ENCODE measurements around the gene FHOD3.
"Not testable (repeated sequence)": the region's sequence is repeated elsewhere in the genome, so short reads cannot be mapped to it uniquely, and the experiment has no call there.

Gene FHOD3

GRCh38 chr18:36352384-36352783 is 54.9 kb downstream of the FHOD3 start:
- DNase-seq, result no peak

GRCh38 chr18:36354989-36355388 is 57.5 kb downstream of the FHOD3 start:
- DNase-seq, result no peak

GRCh38 chr18:36355511-36355910 is 58.0 kb downstream of the FHOD3 start:
- no peak for DNase-seq

GRCh38 chr18:36356741-36357140 is 59.2 kb downstream of the FHOD3 start:
- not testable (repeated sequence) for DNase-seq

- no peak for DNase-seq
These were observed 60.6 kb downstream of the FHOD3 start for GRCh38 chr18:36358141-36358540.

- no peak for DNase-seq
These were observed 62.9 kb downstream of the FHOD3 start for GRCh38 chr18:36360256-36360909.

- no peak for DNase-seq
These were observed 67.6 kb downstream of the FHOD3 start for GRCh38 chr18:36364911-36365624.

- DNase-seq, result no peak
These were observed 68.6 kb downstream of the FHOD3 start for GRCh38 chr18:36365836-36366775.

- DNase-seq, result no peak
These were observed 69.7 kb downstream of the FHOD3 start for GRCh38 chr18:36366994-36367839.

- no peak for DNase-seq
These were observed 71.4 kb downstream of the FHOD3 start for GRCh38 chr18:36368889-36369288.

GRCh38 chr18:36372903-36373311 is 75.4 kb downstream of the FHOD3 start:
- DNase-seq, result no peak

GRCh38 chr18:36374262-36374661 is 76.7 kb downstream of the FHOD3 start:
- no peak for DNase-seq

GRCh38 chr18:36375118-36375517 is 77.6 kb downstream of the FHOD3 start:
- DNase-seq, result no peak

- DNase-seq, result no peak
These were observed 78.8 kb downstream of the FHOD3 start for GRCh38 chr18:36376361-36376760.

GRCh38 chr18:36377626-36378025 is 80.1 kb downstream of the FHOD3 start:
- no peak for DNase-seq

- DNase-seq, result no peak
These were observed 80.7 kb downstream of the FHOD3 start for GRCh38 chr18:36378205-36378604.

- DNase-seq, result no peak
These were observed 82.0 kb downstream of the FHOD3 start for GRCh38 chr18:36379435-36379984.

- DNase-seq, result no peak
These were observed 82.8 kb downstream of the FHOD3 start for GRCh38 chr18:36380173-36380827.

GRCh38 chr18:36381075-36381474 is 83.6 kb downstream of the FHOD3 start:
- DNase-seq, result no peak

- DNase-seq, result no peak
These were observed 85.3 kb downstream of the FHOD3 start for GRCh38 chr18:36382854-36383253.

GRCh38 chr18:36386150-36386920 is 88.8 kb downstream of the FHOD3 start:
- DNase-seq, result no peak
